Measurements from ENCODE around the gene PSEN1.

PSEN1 gene

DNA sequence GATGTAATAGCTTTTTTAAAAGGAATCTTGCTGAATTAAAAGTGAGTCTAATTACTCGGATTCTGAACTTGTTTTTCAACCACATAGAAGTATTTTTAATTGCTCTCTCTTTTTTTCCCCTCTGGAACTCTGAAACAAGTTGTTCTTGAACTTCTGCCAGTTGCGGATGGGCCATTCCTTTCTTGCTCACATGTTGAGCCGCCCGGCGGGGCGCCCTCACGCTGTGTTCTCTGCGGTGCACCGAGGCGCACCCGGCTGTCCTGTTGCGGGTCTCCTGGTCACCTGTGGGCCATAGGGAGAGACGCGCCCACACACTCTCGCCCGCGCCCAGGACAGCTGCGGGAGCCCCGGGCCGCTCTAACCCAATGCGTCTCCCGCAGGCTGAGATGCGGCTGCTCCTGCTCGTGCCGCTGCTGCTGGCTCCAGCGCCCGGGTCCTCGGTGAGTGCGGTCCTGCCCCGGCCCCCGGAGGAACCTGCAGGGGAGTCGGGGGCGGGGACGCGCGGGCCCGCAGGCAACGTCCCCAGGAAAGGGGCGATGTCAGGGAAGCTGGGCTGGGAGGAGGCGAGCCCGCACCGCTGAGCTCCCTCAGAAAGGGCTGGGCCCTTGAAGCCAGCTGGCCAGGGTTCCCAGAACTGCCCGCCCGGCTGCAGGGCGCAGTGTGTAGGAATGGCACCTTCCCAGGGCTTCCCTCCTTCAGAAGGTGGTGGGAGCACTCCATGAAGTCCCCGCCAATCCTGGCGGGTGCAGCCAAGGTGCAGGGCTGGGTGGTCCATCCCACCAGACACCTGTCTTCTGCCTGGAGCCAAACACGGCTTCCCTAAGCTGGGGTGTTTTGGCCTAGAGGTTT lies 103.3 kb downstream of the PSEN1 start:
- no peak for DNase-seq (ENCODE audit: low read depth)
- no peak overlapping the region for H3K4me3 ChIP-seq (ENCODE audit: low read depth, low read length)
- TF ChIP-seq CTCF (IDR thresholded peaks at IDR 0.05; ENCODE audit: low read depth, low read length): no peak
- TF ChIP-seq MAX (IDR thresholded peaks at IDR 0.05; ENCODE audit: low read depth, low read length): no peak
- TF ChIP-seq POLR2A (IDR thresholded peaks at IDR 0.05; ENCODE audit: extremely low read depth, insufficient read length): no peak
- TF ChIP-seq MYC (IDR thresholded peaks at IDR 0.05; ENCODE audit: low read depth, low read length): no peak

DNA sequence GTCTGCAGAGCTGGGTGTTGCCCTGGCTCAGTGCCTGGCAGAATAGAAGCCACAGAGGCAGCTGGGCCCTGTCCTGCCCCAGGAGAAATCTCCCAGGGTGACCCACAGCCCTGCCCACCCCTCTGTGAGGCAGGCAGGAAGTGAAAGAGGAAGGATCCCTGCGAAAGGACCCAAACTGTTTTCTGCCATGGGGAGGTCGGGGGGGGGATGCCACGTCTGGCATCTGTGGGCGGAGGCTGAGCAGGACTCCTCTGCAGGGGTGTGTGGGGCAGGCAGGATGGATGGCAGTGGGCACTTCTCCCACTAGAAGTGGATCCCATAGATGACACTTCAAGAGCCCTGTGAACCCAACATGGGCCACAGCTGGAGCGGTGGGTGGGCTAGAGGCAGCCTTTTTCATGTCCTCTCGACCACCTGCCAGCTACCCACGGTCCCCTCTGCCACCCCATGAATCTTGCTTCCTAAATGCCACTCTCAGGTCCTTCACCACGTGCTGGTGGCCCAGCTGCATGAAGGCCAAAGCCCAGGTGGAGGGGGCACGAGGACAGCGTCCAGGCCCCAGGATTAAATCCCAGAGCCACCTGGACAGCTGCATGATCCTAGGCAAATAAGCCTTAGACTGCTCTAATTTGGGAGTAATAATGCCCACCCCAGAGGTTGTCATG lies 104.6 kb downstream of the PSEN1 start:
- DNase-seq (ENCODE audit: low read depth): peak; percentile 81
- H3K4me3 ChIP-seq (ENCODE audit: low read depth, low read length): no peak overlapping the region
- TF ChIP-seq CTCF (IDR thresholded peaks at IDR 0.05; ENCODE audit: low read depth, low read length) (no peak), MAX (IDR thresholded peaks at IDR 0.05; ENCODE audit: low read depth, low read length) (no peak), MYC (IDR thresholded peaks at IDR 0.05; ENCODE audit: low read depth, low read length) (no peak; the same call in 1 of the 2 replicates), POLR2A (IDR thresholded peaks at IDR 0.05; ENCODE audit: extremely low read depth, insufficient read length) (no peak)

GRCh38 chr14:73241481-73242165 lies 105.3 kb downstream of the PSEN1 start:
- no peak overlapping the region for H3K4me3 ChIP-seq (ENCODE audit: low read depth, low read length)
- DNase-seq (ENCODE audit: low read depth): no peak
- TF ChIP-seq POLR2A (IDR thresholded peaks at IDR 0.05; ENCODE audit: extremely low read depth, insufficient read length) (no peak), MAX (IDR thresholded peaks at IDR 0.05; ENCODE audit: low read depth, low read length) (no peak)

- TF ChIP-seq MAX (IDR thresholded peaks at IDR 0.05; ENCODE audit: low read depth, low read length) (no peak), POLR2A (IDR thresholded peaks at IDR 0.05; ENCODE audit: extremely low read depth, insufficient read length) (no peak), CTCF (IDR thresholded peaks at IDR 0.05; ENCODE audit: low read depth, low read length) (no peak), MYC (IDR thresholded peaks at IDR 0.05; ENCODE audit: low read depth, low read length) (no peak)
- no peak overlapping the region for H3K4me3 ChIP-seq (ENCODE audit: low read depth, low read length)
- DNase-seq (ENCODE audit: low read depth): peak; percentile 43
Measured at GRCh38 chr14:73242357-73242901, 106.1 kb downstream of the PSEN1 start.

GRCh38 chr14:73243341-73243740 lies 107.0 kb downstream of the PSEN1 start:
- DNase-seq (ENCODE audit: low read depth): no peak
- no peak for TF ChIP-seq MYC (IDR thresholded peaks at IDR 0.05; ENCODE audit: low read depth, low read length)
- TF ChIP-seq CTCF (IDR thresholded peaks at IDR 0.05; ENCODE audit: low read depth, low read length): no peak
- TF ChIP-seq POLR2A (IDR thresholded peaks at IDR 0.05; ENCODE audit: extremely low read depth, insufficient read length): no peak
- no peak for TF ChIP-seq MAX (IDR thresholded peaks at IDR 0.05; ENCODE audit: low read depth, low read length)
- H3K4me3 ChIP-seq (ENCODE audit: low read depth, low read length): no peak overlapping the region
